Neuron (in vitro differentiated cells): ENCODE measurements around the gene FAHD1.

ENCODE experiments used
- H2AFZ ChIP-seq: one replicate; pipeline ENCODE4 v1.6.1; 2013; ENCODE audit warnings: low read depth, mild to moderate bottlenecking, inconsistent platforms, low read length, moderate library complexity
- H3K27me3 ChIP-seq: one replicate; pipeline ENCODE4 v1.6.1; 2013; ENCODE audit warnings: low read length; ENCODE audit not compliant: insufficient read depth
- H3K36me3 ChIP-seq: one replicate; pipeline ENCODE4 v1.6.1; 2013; ENCODE audit warnings: low read length; ENCODE audit not compliant: insufficient read depth
- H3K4me1 ChIP-seq: one replicate; pipeline ENCODE4 v1.6.1; 2013; ENCODE audit warnings: low read length; ENCODE audit not compliant: insufficient read depth
- H3K4me3 ChIP-seq: 2 replicates; pipeline ENCODE4 v1.5.1; 2013; ENCODE audit warnings: mild to moderate bottlenecking, low read length, moderate library complexity
- H3K9me3 ChIP-seq: one replicate; pipeline ENCODE4 v1.6.1; 2013; ENCODE audit warnings: low read length

Gene FAHD1

DNA sequence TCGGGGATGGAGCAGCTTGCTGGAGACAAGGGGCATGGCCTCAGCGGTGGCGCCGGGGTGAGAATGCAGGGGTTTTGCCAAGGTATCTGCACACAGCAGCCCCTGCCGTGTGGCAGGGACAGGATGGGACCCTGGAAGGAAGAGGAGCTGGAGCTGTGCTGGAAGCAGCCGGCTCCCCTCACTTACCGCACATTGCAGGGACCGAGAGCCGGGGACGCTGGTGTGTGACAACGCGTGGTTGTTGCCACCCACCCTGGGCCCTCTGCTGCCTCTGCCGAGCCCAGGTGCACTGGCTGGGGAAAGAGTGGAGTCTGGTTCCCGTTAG, 41.2 kb upstream of the FAHD1 start:
- Histone ChIP-seq H3K27me3 (no peaks in the 10 kb centered on the region), H2AFZ (no peak overlapping the region), H3K36me3 (peaks cover 50% of the 10 kb centered on the region), H3K4me3 (no peak overlapping the region), H3K4me1 (peaks cover 16% of the 10 kb centered on the region), H3K9me3 (no peaks in the 10 kb centered on the region)

DNA sequence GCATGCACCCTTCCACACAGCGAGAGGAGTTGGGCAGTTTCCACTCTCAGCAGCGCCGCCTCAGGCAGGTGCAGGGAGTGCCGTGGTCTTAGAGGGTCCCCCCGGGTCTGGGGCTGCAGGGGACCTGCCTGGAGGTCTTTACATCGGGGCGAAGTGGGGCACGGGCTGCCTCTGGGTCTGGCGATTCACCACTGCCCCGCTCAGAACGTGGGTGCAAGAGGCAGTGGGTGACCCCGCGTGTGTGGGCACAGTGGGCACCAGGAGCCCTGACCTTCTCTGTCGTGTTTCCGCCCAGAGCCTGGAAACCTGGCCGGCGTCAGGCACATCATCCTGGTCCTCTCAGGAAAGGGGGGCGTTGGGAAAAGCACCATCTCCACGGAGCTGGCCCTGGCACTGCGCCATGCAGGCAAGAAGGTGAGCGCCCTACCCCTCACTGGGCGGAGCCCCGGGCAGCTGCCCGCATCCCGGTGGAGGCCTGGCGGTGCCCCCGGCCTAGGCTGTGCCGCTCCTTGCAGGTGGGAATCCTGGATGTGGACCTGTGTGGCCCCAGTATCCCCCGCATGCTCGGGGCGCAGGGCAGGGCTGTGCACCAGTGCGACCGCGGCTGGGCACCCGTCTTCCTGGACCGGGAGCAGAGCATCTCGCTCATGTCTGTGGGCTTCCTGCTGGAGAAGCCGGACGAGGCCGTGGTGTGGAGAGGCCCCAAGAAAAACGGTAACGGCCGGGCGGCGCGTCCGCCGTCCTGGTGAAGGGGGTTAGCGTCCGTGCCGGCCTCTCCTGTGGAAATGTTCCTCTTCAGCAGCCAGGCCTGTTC, 40.6 kb upstream of the FAHD1 start:
- Histone ChIP-seq H3K27me3 (no peaks in the 10 kb centered on the region), H3K4me3 (no peak overlapping the region), H2AFZ (no peak overlapping the region), H3K9me3 (no peaks in the 10 kb centered on the region), H3K36me3 (peaks cover 45% of the 10 kb centered on the region), H3K4me1 (peaks cover 9% of the 10 kb centered on the region)

- Histone ChIP-seq H3K4me1 (peaks cover 5% of the 10 kb centered on the region), H3K36me3 (peaks cover 45% of the 10 kb centered on the region), H3K4me3 (no peak overlapping the region), H3K9me3 (no peaks in the 10 kb centered on the region), H3K27me3 (no peaks in the 10 kb centered on the region), H2AFZ (no peak overlapping the region)
Measured at GRCh38 chr16:1787056-1787321, 40.0 kb upstream of the FAHD1 start.

DNA sequence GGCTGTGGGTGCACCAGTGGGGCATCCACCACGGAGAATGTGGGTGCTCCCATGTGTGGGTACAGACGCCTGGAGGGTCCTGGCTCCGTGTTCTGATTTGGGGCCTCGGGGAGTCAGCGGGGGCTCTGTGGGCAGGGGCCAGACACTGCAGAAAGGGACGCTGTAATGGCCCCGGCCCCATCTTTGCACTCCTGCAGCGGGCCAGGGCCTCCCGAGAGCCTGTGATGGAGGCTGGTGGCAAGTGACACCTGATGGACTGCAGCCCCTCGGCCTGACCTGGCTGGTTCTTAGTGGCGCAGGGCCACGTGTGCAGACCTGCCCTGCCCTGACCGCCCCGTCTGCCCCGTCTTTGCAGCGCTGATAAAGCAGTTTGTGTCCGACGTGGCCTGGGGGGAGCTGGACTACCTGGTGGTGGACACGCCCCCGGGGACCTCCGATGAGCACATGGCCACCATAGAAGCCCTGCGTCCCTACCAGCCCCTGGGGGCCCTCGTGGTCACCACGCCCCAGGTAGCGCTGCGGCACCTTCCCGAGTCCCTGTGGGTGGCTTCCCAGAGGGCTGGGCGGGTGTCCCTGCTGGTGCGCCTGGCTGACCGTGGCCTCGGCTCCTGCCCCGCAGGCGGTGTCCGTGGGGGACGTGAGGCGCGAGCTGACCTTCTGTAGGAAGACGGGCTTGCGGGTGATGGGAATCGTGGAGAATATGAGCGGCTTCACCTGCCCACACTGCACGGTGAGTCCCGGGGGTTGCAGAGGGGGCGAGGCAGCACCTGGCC, 39.5 kb upstream of the FAHD1 start:
- no peak overlapping the region for H2AFZ ChIP-seq
- H3K27me3 ChIP-seq, result no peaks in the 10 kb centered on the region
- H3K9me3 ChIP-seq, result no peaks in the 10 kb centered on the region
- H3K4me1 ChIP-seq, result peaks cover 5% of the 10 kb centered on the region
- no peak overlapping the region for H3K4me3 ChIP-seq
- H3K36me3 ChIP-seq, result peaks cover 45% of the 10 kb centered on the region

- Histone ChIP-seq H3K4me1 (peaks cover 5% of the 10 kb centered on the region), H2AFZ (no peak overlapping the region), H3K36me3 (peaks cover 45% of the 10 kb centered on the region), H3K4me3 (no peak overlapping the region), H3K27me3 (no peaks in the 10 kb centered on the region), H3K9me3 (no peaks in the 10 kb centered on the region)
Measured at GRCh38 chr16:1788095-1788707, 38.8 kb upstream of the FAHD1 start.

DNA sequence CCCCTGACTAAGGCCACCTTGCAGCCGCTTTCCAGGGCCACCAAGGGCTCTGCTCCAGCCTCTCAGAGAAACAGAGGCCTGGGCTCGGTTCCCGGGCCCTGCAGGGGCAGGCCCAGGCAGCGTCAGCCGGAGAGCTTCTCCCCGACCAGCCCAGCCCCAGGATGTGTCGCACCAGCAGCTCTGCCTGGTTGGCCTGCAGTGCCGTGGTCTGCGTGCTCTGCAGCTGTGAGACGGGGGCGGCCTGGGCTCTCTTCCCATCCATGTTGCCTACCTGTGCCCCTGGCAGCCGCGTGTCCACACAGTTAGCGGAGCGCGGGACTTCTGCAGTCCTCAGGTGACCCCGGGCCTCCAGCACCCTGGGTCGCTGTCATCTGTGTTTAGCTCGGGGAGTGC, 38.3 kb upstream of the FAHD1 start:
- H3K4me1 ChIP-seq, result peaks cover 5% of the 10 kb centered on the region
- no peaks in the 10 kb centered on the region for H3K9me3 ChIP-seq
- H2AFZ ChIP-seq, result no peak overlapping the region
- no peaks in the 10 kb centered on the region for H3K27me3 ChIP-seq
- H3K4me3 ChIP-seq, result no peak overlapping the region
- peaks cover 45% of the 10 kb centered on the region for H3K36me3 ChIP-seq

GRCh38 chr16:1789643-1790045, 37.4 kb upstream of the FAHD1 start:
- no peak overlapping the region for H2AFZ ChIP-seq
- H3K4me3 ChIP-seq, result no peak overlapping the region
- H3K9me3 ChIP-seq, result no peaks in the 10 kb centered on the region
- H3K36me3 ChIP-seq, result peaks cover 45% of the 10 kb centered on the region
- no peaks in the 10 kb centered on the region for H3K27me3 ChIP-seq
- no peaks in the 10 kb centered on the region for H3K4me1 ChIP-seq

DNA sequence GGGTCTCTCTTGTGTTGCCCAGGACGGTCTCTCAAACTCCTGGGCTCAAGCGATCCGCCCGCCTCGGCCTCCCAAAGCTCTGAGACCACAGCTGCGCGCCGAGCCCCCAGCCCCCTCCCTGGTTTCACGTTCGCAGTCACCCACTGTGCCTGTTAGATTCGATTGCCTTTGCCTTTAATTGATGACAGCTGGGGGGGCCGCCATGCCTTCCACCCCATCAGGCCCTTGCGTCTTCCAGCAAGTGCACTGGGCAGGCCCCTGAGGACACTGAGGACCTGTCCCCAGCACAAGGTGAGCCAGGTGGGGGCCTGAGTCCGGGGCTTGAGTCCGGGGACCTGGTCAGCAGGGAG, 36.8 kb upstream of the FAHD1 start:
- no peak overlapping the region for H2AFZ ChIP-seq
- H3K27me3 ChIP-seq, result no peaks in the 10 kb centered on the region
- peaks cover 42% of the 10 kb centered on the region for H3K36me3 ChIP-seq
- no peak overlapping the region for H3K4me3 ChIP-seq
- no peaks in the 10 kb centered on the region for H3K9me3 ChIP-seq
- H3K4me1 ChIP-seq, result no peaks in the 10 kb centered on the region

GRCh38 chr16:1790611-1791255, 36.3 kb upstream of the FAHD1 start:
- H3K36me3 ChIP-seq, result peaks cover 37% of the 10 kb centered on the region
- no peaks in the 10 kb centered on the region for H3K27me3 ChIP-seq
- no peaks in the 10 kb centered on the region for H3K9me3 ChIP-seq
- H2AFZ ChIP-seq, result no peak overlapping the region
- no peak overlapping the region for H3K4me3 ChIP-seq
- no peaks in the 10 kb centered on the region for H3K4me1 ChIP-seq

DNA sequence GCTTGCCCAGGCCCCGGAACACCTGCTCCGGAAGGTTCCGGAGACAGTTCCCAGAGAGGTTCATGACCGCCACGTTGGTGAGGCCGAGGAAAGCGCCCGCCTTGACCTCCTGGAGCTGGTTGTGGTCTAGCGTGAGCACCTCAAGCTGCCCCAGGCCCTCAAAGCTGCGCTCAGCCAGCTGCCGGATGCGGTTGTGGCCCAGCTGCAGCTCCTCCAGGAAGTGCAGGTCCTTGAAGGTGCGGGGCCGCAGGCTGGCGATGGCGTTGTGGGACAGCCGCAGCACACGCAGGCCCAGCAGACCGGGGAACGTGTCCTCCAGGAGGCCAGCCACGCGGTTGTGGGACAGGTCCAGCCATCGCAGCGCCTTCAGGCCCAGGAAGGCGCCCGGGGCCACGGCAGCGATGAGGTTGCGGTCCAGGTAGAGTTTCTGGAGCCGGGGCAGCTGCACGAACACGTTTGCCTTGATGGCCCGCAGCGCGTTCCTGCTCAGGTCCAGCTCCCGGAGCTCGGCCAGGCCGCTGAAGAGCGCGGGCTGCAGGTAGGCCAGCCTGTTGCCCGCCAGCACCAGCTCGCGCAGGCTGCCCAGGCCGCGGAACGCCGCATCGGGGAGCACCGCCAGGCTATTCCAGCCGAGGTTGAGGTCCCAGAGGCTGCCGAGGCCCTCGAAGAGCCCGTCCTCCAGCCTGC, 35.6 kb upstream of the FAHD1 start:
- Histone ChIP-seq H3K4me1 (no peaks in the 10 kb centered on the region), H3K36me3 (peaks cover 36% of the 10 kb centered on the region), H3K9me3 (no peaks in the 10 kb centered on the region), H2AFZ (no peak overlapping the region), H3K4me3 (no peak overlapping the region), H3K27me3 (no peaks in the 10 kb centered on the region)

DNA sequence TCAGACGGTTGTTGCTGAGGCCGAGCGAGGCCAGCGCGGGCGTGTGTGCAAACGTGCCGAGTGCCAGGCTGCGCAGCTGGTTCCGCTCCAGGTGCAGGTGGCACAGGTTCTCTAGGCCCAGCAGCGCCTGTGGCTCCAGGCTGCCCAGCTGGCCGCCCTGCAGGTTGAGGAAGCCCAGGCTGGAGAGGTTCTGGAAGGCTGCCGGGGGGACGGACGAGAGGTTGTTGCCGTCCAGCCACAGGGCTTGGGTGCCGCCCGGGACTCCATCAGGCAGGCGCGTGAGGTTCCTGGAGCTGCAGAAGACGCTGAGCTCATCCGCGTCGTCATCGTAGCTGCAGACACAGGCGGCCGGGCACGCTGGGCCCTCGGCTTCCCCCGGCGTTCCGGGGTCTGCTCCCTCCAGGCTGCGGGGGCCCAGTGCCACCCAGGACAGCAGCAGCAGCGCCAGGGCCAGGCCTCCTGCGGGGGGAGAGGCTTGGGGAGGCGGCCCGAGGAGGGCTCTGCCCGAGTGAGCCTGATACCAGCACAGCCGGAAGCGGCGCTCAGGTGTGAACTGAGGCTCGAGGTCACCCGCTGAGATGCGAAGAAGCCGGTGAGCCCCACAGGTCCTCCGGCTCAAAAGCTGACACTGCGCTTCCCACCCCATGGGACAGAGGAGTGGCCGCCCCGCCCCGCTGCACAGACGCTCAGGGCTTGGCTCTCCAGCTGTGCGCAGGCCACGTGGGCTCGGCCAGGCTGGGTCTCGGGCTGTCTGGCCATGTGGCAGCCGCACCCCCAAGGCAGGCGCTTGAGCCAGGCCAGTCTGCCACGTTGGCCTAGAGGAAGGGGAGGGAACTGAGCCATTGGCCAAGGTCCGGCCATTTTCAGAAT, 34.8 kb upstream of the FAHD1 start:
- Histone ChIP-seq H3K9me3 (no peaks in the 10 kb centered on the region), H3K4me3 (no peak overlapping the region), H2AFZ (no peak overlapping the region), H3K36me3 (peaks cover 29% of the 10 kb centered on the region), H3K4me1 (no peaks in the 10 kb centered on the region), H3K27me3 (no peaks in the 10 kb centered on the region)

DNA sequence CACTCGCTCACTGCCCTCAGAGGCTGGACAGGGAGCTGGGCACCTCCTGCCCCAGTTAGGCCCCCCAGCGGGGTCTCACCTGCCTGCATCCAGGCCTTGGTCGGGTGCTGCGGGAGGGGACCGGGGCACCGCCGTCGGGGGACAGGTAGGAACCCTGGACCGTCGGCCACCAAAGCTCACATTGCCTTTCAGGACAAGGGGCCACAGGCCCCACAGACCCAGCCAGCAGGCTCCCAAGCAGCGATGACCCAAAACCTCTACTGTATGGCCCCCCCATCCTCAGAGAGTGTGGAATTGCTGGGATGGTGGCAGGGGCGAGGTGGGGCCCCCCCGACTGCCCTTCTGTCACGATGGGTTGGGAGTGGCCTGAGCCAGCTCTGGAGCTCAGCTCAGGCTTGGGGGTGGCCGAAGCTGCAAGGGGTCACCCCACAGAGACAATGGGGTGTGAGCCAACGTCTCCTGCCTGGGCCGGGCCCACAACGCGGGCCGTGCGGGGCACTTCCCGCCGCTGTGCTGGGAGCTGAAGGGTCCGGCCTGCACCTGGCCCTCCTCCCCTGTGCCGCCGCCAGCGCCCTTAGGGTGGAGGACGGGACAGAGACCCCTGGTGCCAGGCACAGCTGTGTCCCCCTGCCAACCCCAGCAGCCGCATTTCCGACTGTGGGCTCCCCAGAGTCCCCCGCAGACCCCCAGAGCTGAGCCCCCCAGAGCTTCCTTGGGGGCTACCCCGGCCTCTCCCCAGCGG, 34.0 kb upstream of the FAHD1 start:
- Histone ChIP-seq H2AFZ (no peak overlapping the region), H3K4me3 (no peak overlapping the region), H3K4me1 (no peaks in the 10 kb centered on the region), H3K36me3 (peaks cover 22% of the 10 kb centered on the region), H3K27me3 (no peaks in the 10 kb centered on the region), H3K9me3 (no peaks in the 10 kb centered on the region)
